NCI-H446 treated with DMSO at 0.1 percent for 48 hours (cell line): ENCODE data around the gene NTNG2.
A peak's percentile ranks its signal among the peaks of the same experiment; 100 is the strongest.

ENCODE experiments used
- DNase-seq: peaks from one replicate; lab custom pipeline; 2025; lab: John Stamatoyannopoulos, UW

The NTNG2 gene

DNA sequence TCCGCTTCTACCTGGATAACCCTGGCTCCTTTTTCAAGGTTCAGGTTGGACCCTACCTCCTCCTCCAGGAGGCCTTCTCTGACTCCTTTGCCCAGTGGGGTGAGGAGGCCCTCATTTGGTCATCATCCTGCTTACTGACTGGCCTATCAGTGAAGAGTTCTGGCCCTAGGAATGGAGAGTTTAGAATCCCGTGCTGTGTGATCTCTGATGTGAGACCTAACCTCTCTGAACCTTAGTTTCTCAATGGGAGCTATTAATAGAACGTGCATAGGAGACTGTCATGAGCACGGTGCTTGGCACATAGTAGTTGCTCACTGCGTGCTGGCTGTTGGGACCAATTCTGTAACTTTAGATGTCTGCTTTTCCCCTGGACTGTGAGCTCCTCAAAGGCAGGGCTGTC lies 10.3 kb downstream of the NTNG2 start:
- DNase-seq = no peak

DNA sequence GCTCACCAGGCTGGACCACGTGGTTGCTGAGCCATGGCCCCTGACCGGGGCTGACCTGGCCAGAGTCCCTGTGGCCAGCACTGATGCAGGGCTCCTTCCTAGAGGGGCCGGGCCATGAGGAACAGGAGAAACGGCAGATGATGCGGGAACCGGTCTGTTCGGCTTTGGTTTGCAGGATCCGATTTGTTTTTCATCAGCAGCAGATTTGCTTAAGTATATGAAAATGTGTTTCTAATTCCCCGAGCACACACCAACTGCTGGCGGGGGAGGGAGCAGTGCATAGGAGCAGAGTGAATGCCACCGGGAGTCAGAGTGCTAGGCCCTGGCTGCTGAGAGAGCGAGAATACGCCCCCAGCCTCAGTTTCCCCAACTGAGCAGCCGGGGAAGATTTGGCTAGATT lies 13.6 kb downstream of the NTNG2 start:
- DNase-seq = no peak

DNA sequence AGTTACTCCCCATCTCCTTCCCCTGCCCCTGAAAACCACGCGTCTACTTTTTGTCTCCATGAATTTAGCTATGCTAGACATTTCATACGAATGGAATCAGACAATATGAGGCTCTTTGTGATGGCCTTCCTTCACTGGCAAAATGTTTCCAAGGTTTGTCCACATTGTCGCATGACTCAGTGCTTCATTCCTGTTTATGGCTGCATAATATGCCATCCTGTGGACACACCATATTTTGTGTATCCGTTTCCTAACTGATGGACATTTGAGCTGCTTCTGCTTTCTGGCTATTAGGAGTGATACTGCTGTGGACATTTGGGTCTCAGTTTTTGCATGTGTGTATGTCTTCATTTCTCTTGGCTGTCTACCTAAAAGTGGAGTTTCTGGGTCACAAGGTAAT lies 14.5 kb downstream of the NTNG2 start:
- no peak for DNase-seq

DNA sequence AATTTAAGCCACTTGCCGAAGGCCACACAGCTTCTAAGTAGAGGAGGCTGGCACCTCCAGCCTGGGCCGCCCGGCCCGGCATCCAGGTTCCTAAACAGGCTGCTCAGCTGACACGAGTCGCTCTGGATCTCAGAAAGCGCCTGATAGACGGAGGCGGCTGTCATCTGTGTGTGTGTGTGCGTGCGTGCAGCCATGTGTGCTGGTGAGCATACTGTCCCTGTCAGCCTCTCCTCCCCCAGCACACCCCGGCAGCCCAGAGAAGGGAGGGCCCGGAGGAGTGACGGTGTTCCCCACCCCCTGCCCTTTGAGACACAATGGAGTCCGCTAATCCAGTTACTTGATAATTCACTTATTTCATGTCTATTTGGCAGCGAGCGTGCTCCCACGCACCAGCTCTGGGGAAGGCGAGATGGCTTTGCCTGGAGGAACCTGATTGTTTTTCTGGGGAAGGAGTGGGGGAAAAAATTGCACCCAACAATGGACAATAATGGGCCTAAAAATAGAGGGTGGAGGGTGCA lies 20.0 kb downstream of the NTNG2 start:
- DNase-seq = peak; percentile 61

DNA sequence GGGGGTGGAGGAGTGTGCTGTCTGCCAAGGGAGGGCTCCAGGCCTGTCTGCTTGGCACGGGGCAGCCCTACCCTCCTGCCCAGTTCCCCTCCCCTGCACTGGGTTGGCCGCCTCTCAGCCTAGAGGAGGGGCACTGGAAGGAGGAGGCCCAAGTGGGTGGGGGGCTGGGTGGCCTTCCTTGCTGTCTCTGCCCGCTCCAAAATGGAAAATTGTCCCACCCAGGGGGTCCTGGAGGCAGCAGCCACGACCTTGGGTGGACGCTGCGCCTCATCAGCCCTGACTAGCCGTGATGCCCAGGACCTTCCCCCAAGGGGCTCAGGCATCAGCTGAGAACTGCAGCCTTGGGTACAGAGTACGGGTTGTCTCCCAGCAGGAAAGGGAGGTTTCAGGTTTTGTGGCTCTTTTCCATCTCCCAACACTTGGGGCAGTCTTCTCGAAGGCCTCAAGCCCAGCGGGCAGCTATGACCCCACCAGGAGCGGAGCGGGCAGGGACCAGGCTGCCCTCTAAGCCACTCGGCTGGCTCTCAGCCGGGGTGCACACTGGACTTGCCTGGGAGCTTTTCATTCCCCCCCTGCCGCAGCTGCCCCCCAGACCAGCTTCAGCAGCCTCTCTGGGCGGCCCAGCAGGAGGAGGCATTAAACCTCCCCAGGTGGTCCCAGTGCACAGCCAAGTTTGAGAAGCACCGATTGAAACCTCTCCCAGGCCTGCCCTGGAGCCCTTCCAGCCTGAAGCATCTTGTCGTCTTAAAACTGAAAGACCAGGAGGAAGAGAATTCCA lies 20.6 kb downstream of the NTNG2 start:
- DNase-seq = peak; percentile 65

DNA sequence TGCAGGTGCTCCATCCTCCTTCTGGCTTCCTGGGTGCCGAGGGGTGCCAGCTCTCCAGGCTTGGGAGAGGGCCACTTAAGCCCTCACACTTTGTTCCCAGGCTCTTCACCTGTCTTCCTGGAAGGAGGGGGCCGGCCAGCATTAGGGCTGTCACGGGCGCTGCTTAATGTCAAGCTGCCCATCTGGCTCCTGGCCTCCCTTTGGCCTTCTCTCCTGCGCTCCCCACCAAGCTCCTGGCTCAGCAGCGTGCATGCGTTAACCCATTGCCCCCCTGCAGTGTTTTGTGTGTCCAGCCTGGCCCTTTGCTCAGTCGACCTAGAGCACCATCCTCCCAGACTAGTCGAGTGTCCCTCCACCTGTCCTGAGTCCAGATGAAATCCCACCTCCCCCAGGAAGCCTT lies 21.3 kb downstream of the NTNG2 start:
- DNase-seq = no peak

DNA sequence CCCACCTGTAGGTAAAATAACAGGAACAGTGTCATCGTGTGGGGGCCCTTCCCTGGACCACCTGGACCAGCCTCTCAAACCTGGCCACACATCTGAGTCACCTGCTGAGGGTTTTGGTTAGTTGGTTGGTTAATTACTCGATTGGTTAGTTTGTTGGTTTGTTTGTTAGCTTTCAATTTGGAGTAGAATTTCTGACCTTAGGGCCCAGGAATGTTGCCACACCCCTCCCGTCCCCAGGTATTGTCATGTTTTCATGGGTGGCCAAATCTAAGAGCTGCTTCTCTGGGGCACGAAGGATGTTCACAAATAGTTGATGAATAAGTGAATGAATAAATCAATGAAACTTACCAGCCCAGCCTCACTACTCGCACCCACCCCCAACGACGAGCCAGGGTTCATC lies 21.9 kb downstream of the NTNG2 start:
- no peak for DNase-seq

DNA sequence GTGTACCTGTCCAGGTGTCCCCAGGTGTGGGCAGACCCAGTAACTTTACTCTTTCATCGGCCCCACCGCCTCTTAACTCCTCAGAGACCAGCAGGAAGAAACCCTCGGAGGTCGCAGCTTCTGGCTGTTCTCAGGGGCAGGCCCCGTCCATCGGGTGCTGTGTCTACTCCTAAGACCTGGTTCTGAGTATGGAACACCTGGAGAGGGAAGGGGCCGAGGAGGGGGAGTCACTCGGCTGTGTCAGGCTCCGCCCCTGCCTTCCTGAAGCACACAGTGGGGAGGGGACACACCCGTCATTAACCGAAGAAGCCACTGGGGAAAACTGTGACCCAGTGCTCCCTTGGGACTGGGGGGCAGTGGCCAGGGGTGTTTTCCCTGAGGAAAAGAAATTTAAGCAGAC lies 22.3 kb downstream of the NTNG2 start:
- DNase-seq = no peak

DNA sequence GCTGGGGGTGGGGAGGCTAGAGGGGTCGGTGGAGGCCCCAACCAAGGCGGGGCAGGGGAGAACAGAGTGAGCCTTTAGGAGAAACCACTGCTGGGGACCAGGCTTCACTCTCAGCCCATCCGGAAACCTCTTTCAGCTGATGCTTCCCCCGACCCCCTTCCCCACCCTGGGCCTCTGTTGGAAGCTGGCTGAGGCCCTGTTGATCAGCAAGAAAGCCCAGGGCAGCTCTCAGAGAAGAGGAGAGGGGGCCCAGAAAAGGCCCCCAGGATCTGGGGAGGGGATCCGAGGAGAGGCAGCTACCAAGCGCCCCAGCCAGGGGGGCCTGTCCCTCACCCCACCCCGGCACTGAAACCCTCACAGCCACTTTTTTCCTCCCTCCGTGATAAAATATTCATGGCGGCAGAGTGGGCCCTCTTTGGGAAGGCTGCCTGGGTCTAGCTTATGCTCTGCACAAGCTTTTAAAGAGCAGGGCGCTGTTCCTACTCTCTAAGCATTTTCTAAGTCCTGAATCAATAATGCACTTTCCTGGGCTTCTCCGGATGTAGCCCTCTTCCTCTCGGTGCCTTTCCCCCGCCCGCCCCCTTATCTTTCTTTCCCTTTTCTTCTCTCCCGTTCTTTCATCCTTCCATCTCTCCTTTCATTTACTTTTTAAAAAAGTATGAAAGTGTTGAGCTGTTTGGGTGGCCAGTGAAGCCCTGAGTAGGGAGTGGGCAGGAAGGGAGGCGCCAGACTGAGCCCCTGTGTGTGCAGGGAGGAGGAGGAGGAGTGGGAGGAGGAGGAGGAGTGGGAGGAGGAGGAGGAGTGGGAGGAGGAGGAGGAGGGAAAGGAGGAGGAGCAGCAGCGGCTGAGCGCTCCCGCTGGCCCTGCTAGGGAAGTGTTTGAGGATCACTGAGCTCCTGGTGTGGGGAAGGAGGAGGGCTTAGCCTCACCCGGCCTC lies 23.5 kb downstream of the NTNG2 start:
- no peak for DNase-seq

DNA sequence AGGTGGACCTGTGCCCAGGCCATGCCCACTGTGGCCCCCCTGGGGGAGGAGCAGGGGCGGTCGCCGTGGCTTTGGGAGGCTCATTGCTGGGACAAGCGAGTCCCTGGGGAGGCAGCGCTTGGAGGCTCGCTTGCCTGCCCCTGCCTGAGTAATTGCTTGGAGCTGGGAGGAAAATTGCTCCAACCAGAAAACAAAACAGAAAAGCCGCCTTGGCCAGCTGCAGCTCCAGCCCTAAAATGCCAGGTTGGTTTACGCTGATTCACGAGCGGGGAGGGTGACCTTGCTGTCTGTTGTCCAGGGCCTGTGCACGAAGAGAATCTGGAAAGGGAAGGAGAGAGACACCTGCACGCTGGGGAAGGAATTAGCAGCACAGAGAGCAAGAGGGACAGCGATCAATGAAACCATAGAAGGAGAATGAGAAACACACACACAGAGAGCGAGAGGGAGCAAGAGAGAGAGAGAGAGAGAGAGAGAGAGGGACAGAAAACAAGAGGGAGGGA lies 25.3 kb downstream of the NTNG2 start:
- DNase-seq = no peak

DNA sequence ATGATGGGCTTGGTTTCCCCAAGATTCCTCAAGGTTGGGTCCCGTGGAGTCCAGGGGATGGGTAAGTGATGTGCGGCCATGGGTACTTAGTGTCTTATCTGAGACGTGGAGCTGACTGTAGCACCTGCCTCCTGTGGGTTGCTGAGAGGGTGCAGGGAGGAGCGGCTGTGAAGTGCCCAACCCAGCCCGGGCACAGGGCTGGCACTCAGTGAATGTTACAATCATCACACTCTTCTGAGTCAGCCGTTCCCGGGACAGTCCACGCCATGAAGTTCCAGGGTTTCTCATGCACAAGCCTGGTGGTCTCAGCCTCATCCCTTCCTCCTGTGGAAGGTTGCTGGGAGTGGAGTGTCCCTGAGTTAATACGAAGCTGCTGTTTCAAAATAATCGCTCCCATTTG lies 29.1 kb downstream of the NTNG2 start:
- DNase-seq = no peak

DNA sequence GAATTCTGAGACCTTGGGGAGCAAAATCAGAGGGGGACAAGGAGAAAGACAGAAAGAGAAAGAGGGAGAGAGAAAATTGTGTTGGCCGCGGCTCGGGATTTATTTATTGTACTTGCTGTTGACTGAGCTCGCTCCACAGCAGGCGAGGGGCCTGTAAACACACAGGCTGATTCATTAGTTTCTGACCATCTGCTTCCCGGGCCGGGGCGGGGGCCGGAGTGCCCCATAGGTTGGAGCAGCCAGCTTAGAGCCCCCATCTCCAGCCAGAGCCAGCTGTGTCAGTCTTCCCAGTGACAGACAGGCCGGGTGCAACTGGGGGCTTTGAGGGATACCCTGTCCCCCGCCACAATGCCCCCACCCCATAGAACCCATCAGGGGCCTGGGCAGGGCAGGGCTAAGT lies 30.9 kb downstream of the NTNG2 start:
- DNase-seq = peak; percentile 27

DNA sequence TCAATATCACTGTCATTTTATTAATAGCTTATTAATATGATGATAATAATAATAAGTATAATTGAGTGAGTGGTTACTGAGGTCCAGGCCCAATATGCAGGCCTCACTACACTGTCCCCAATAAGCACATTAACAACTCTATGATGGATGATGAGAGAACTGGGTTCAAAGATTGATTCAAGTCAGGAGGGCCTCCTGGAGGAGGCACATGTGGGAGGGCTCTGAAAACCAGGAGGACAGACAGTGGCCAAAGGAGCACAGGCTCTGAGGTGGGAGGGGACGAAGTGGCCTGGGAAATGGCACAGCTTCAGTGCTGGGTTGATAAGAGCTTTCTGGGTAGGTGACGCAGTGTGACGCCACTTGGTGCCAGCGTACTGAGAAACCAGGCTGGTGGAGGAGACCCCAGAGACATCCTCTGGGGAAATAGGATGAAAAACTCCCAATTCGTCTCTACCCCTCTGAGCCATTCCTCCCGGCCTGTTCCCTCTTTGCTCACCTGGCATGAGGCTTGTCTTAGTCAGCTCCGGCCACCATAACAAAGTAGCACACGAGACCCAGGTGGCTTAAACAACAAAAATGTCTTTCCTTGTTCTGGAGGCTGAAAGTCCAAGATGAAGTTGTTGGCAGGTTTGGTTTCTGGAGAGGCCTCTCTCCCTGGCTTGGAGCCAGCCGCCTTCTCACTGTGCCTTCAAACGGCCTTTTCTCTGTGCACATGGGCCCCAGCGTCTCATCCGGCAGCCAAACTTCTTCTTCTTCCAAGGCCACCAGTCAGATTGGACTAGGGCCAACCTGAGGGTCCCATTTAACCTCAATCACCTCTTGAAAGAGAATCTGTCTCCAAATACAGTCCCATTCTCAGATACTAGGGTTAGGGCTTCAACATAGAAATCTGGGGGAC lies 31.6 kb downstream of the NTNG2 start:
- DNase-seq = peak; percentile 29

DNA sequence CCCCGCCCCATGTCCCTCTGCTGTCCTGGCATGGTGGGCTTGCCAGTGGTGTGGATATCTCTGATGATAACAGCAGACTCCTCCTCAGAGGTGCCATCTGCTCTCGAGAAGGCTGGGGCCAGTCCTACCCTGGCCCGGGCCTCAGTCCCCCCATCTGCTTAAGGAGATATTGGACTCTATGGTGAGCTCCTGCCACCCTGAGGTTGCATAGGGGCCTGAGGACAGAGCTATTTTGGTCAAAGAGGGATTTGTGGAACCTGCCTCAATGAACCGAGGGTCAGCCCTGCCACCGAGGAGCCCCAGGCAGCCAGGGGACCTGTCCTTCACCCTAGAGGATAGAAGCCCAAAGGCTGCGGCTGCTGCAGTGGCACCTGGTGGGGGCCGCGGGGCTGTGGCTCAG lies 32.6 kb downstream of the NTNG2 start:
- DNase-seq = no peak

DNA sequence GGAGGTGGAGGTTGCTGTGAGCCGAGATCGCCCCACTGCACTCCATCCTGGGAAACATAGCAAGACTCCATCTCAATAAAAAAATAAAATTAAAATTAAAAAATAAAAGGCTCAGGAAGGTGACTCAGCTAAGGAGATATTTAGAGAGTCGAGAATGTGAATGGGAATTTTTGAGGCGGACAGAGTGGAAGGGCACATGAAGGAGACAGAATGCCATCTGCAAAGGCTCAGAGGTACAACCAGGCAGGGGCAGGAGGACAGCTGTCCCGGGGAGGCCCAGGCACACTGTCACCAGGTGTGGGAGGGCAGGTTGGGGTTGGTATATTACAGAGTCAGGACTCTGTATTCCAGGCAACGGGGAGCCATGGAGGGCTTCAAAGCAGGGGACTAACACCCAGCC lies 35.5 kb downstream of the NTNG2 start:
- no peak for DNase-seq

DNA sequence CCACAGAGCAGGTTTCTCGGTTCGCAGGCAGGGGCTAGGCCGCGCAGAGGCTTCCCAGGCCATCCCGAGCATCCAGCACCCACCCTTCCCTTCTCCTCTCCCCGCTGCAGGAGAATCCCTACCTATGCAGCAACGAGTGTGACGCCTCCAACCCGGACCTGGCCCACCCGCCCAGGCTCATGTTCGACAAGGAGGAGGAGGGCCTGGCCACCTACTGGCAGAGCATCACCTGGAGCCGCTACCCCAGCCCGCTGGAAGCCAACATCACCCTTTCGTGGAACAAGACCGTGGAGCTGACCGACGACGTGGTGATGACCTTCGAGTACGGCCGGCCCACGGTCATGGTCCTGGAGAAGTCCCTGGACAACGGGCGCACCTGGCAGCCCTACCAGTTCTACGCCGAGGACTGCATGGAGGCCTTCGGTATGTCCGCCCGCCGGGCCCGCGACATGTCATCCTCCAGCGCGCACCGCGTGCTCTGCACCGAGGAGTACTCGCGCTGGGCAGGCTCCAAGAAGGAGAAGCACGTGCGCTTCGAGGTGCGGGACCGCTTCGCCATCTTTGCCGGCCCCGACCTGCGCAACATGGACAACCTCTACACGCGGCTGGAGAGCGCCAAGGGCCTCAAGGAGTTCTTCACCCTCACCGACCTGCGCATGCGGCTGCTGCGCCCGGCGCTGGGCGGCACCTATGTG lies 36.1 kb downstream of the NTNG2 start:
- no peak for DNase-seq

DNA sequence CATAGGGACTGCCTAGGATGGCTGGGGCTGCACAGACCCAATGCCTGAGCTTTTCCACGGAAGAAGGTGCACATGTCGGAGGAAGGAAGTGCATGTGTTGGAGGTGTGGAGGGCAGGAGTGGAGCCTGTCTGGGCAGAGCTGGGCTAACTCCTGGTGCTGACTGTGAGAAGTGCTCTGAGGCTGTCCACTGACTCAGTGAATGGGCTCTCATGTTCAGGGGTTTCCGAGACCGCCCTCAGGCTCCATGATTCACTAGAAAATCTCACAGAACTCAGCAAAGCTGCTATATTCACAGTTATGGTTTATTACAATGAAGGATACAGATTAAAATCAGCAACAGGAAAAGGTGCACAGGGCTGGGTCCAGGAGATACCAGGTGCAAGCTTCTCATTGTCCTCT lies 37.2 kb downstream of the NTNG2 start:
- no peak for DNase-seq

DNA sequence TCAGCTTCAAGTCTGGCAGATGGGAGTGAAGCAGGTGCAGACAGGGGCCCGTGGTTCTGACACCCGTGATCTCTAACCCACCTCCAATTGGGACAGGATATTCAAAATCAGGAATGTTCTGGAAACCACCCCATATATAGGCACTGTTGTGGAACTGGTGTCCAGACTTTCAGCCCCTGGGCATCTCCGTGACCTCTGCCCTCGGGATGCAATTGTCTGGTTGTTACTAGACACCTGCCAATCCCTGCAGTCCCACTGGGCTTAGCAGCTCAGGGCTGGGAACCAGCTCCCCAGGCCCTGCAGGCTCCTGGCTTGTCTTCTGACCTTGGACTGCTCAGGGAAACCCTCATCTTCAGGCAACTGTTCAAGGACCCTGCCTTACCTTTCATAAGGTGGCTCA lies 38.8 kb downstream of the NTNG2 start:
- DNase-seq = no peak

DNA sequence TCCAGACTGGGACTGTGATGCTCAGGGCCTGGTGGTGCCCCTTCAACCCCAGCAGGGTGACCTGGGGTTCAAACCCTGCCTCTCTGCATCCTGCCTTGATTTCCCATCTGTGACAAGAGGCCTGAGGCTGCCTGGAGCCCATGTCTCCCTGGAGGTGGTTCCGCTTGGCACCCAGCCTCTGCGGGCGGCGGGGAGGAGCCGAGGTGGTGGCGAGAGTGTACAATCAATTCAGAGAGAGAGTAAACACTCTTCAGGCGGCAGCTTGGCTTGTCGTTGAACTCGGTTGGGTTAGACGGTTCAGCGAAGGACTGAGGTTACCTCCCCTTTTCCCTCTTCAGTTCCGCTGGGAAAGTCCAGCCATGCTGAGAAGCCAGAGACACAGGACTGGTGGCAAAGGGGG lies 39.3 kb downstream of the NTNG2 start:
- DNase-seq = no peak

DNA sequence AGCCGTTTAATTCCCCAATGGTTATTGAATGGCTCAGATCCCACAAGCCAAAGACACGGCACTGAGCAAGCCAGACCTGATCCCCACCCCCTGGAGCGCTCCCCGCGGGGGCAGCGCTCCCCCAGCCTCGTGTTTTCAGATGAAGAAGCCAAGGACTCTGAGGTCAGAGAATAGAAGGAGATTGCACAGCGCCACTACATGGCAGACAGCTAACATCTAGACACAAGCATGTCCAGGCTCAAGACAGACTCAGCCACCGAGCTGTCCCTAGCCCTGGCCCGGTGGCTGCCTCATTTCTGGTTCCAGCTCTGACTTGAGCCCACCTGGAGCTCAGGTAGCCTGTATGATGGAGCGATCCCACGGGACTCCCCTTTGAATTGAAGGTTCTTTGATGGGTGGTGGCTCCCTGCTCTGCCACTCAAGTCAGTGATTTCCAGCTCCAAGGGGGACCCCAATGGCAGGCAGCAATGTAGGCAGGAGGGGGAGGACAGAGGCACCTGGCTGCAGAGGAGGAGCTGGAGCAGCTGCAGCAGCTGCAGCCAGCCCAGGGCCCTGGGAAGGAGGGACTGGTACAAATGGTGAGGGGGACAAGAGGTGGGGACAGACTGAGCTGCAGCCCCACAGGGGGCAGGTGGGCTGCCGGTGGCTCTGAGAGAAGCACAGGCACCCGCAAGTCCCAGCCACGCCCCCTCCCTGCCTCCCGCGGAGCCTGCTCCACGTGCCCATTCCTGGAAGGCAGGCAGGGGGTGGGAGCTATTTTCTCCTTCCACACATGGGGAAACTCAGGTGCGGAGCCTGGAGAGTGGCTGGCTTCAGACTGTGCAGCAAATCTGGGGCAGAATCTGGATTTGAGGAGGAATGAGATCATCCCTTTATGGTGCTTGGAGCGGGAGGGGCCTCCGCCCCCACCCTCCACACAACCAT lies 40.2 kb downstream of the NTNG2 start:
- no peak for DNase-seq
